Stimulated activated CD4-positive, alpha-beta T cell treated with anti-CD3 and anti-CD28 coated beads, Interleukin-15, amount 100 ng/mL, for 1 hour (primary cell): Measurements from ENCODE around the gene HOXD10.

Source experiments
- DNase-seq, 2 donors: peaks; one replicate each; pipeline ENCODE4 v3.0.0-alpha.2; 2020; ENCODE audit warnings: low read depth in 1 of 2, low spot score in 1 of 2

The HOXD10 gene

GRCh38 chr2:176105730-176106580, 10.6 kb upstream of the HOXD10 start:
- DNase-seq = no peak

GRCh38 chr2:176106581-176107539, 9.7 kb upstream of the HOXD10 start, which contains the start of gene HOXD11:
TSS of gene HOXD11 (plus strand) at chr2:176107280. CDS start at chr2:176107356, 76 bp downstream.
- DNase-seq = no peak

- no peak for DNase-seq
Measured at GRCh38 chr2:176107731-176108181, 8.8 kb upstream of the HOXD10 start.

GRCh38 chr2:176109192-176109901, 7.2 kb upstream of the HOXD10 start:
- DNase-seq = no peak

GRCh38 chr2:176109946-176110345, 6.6 kb upstream of the HOXD10 start:
- DNase-seq = no peak

- DNase-seq = no peak
Measured at GRCh38 chr2:176110415-176111308, 5.9 kb upstream of the HOXD10 start.

- DNase-seq = no peak
Measured at GRCh38 chr2:176111309-176111663, 5.3 kb upstream of the HOXD10 start.

- DNase-seq = no peak
Measured at GRCh38 chr2:176111846-176112374, 4.7 kb upstream of the HOXD10 start.

GRCh38 chr2:176112375-176113302, 3.9 kb upstream of the HOXD10 start:
- no peak for DNase-seq

- DNase-seq = no peak
Measured at GRCh38 chr2:176114120-176114929, 2.3 kb upstream of the HOXD10 start.

GRCh38 chr2:176114930-176115625, 1.5 kb upstream of the HOXD10 start:
- no peak for DNase-seq

GRCh38 chr2:176117162-176117822, 714 bp downstream of the HOXD10 start:
- DNase-seq = no peak

- DNase-seq = no peak
Measured at GRCh38 chr2:176117823-176118371, 1.3 kb downstream of the HOXD10 start.

GRCh38 chr2:176118601-176119339, 2.2 kb downstream of the HOXD10 start:
- no peak for DNase-seq

GRCh38 chr2:176120364-176121189, 4.0 kb downstream of the HOXD10 start:
- DNase-seq = no peak
